GM19438 (cell line): Measurements from ENCODE around the gene PARVB.
"Not testable (repeated sequence)": the region's sequence is repeated elsewhere in the genome, so short reads cannot be mapped to it uniquely, and the experiment has no call there.

Source experiments
- ATAC-seq: cut with Tn5 transposase; IDR thresholded peaks from one replicate; pipeline ENCODE4 v1.9.1; 2021; ENCODE audit warnings: low read depth; ENCODE audit not compliant: unreplicated experiment

PARVB gene

DNA sequence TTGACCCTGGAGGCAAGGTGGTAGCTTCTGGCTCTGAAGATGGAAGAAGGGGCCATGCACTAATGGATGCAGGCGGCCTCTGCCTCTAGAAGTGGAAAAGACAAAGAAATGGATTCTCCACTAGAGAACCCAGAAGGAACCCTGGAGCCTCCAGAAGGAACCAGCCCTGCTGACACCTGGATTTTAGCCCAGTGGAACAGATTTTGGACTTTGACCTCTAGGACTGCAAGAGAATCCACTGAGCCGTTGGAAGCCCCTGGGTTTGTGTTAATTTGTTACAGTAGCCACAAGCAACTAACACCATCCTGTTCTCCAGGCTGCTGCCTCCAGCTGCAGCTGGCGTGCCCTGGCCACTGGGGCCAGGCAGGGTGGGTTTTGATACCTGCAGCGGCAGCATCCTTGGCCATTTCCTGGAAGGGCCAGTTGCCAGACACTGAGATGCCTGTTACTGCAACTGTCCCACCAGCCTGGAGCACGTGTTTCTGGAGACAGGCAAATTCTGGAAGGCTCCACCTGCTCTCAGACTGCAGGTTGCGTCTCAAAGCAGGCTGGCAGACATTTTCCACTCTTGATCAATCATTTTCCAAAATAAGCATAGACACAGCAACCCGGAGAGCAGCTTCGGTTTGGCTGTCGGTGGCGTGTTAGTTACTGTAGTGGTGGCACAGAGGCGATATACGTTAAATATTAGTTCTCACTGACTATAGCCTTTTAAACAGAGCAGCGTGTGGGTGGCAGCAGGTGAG is 79.8 kb downstream of the PARVB start:
- no peak for ATAC-seq

GRCh38 chr22:44107340-44107739 is 83.2 kb downstream of the PARVB start:
- no peak for ATAC-seq

GRCh38 chr22:44108076-44108475 is 84.0 kb downstream of the PARVB start:
- no peak for ATAC-seq

DNA sequence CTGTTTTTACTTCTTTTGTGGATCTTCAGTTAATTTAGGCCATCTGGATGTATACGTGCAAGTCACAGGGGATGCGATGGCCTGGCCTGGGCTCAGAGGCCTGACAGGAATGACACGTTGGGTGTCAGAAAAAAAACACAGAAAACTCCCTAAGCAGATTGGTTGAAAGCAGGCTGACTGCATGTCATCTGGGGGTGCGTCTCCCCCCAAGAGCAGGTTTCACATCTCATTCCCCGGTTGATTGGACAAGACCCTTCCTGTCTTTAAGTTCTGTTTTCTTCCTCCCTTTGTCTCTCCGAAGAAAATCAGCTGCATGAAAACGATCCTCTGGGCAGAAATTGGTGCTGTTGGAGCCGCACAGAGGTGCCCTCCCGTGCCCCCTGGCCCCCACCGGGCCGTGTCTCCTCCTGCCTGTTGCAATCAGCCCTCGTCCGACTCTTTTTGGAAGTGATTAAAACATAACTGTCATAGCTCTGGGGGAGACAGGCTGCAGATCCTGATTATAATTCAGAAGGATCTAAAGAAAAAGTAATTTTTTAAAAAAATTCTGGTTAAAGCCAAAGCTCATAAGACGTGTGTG is 84.8 kb downstream of the PARVB start:
- no peak for ATAC-seq

- no peak for ATAC-seq
Measured at GRCh38 chr22:44109416-44109815, 85.3 kb downstream of the PARVB start.

DNA sequence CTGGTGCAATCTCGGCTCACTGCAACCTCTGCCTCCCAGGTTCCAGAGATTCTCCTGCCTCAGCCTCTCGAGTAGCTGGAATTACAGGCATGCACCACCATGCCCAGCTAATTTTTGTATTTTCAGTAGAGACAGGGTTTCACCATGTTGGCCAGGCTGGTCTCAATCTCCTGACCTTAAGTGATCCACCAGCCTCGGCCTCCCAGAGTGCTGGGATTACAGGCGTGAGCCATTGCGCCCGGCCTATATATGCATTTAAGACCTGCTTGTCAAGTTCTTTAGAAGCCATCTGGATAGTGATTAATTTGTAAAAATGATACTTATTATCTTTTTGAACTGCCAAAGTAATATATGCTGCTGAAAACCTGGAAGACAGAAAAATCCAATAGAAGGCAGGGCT is 86.6 kb downstream of the PARVB start:
- ATAC-seq: not testable (repeated sequence)

- no peak for ATAC-seq
Measured at GRCh38 chr22:44111562-44112155, 87.6 kb downstream of the PARVB start.

- no peak for ATAC-seq
Measured at GRCh38 chr22:44112191-44112590, 88.1 kb downstream of the PARVB start.

DNA sequence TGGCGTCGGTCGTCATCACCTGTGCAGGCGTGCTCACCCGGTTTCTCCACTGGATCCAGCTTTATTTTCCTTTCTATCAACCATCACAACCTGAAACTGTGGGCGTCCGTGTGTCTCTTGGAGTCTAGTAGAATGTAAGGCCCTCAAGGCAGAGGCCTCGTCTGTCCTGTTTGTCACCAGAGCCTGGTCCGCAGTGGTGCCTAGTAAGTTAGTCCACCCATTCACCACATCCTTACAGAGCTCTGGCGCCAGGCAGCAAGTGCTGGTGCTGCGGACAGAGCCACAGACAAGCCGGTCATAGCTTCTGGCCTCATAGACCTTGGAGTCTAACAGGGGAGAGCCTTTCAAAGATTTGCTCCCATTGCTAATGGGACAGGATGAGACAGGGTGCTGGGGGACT is 92.2 kb downstream of the PARVB start:
- ATAC-seq: no peak

- ATAC-seq: no peak
Measured at GRCh38 chr22:44116755-44117684, 92.9 kb downstream of the PARVB start.

- no peak for ATAC-seq
Measured at GRCh38 chr22:44117746-44118145, 93.6 kb downstream of the PARVB start.

- no peak for ATAC-seq
Measured at GRCh38 chr22:44118645-44119315, 94.7 kb downstream of the PARVB start.

GRCh38 chr22:44119669-44120313 is 95.7 kb downstream of the PARVB start:
- no peak for ATAC-seq

DNA sequence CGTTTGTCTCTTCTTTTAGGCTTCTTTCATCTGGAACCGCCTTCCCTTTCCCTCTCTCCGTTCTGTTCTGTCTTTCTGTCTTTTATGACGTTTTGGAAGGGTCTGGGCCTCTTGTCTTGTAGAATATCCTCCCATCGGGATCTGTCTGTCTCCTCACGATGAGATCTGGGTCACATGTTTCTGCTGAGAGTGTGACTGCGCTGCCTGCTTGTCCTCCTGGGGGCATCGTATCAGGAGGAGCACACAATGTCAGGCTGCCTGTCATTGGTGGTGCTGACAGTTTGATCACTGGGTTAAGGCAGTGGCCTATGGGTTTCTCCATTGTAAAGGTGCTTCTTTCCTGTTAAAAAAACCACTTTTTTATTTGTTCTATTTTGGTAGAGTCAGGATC is 96.2 kb downstream of the PARVB start:
- no peak for ATAC-seq

DNA sequence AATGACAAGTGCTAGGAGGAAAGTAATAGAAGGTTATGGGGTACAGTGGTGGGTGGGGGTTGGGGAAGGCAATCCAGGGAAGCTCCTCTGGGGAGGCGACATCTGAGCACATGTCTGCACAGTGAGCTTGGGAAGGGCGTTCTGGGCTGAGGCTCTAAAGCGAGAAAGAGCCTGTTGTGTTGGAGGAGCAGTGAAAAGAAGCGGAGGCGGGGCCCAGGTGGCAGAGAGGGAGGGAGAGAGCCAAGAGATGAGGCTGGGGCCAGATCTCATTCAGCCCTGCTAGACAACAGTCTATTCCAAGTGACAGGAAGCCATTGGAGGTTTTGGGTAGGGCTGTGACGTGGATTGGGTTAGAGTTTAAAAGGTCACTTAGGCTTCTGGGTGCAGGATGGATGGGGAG is 101.3 kb downstream of the PARVB start:
- no peak for ATAC-seq

DNA sequence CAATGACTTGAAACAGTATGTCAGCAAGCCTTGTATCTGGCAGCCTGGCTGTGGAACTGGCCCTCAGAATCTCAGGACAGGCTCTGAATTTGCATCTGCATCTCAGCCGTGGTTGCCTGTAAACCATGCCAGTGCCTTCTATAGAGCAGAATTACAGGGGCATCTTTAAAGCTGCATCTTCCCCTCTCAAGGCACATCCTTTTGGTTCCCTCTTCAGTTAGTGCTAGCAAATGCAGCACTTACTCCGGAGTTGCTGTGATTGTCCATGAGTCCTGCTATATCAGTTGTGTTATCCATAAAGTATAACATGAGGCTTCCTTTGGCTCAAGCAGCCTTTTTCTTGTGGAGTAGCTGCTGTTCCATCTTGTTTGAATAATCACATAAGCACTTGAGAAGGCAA is 102.7 kb downstream of the PARVB start:
- no peak for ATAC-seq

GRCh38 chr22:44127356-44127755 is 103.3 kb downstream of the PARVB start:
- ATAC-seq: no peak

DNA sequence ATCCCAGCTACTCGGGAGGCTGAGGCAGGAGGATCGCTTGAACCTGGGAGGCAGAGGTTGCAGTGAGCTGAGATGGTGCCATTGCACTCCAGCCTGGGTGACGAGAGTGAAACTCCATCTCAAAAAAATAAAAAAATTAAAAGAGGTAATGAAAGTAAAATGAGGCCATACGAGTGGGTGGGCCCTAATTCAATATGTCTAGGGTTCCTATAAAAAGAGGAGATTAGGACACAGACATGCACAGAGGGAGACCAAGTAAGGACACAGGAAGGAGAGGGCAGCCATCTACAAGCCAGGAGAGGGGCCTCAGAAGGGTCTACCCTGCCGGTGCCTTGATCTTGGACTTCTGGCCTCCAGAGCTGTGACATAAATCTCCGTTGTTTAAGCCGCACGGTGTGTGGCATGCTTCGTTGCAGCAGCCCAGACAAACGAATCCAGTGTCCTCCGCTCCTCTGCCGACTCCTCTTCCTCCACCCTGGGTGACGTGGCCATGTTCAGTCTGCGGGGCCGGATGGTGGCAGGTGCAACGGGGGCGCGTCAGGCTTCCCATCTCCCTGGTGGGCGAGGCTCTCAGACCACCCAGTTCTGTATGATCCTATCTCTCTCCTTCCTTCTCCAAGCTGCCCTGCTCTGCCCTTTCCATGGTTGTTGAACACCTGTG is 105.0 kb downstream of the PARVB start:
- ATAC-seq: no peak

DNA sequence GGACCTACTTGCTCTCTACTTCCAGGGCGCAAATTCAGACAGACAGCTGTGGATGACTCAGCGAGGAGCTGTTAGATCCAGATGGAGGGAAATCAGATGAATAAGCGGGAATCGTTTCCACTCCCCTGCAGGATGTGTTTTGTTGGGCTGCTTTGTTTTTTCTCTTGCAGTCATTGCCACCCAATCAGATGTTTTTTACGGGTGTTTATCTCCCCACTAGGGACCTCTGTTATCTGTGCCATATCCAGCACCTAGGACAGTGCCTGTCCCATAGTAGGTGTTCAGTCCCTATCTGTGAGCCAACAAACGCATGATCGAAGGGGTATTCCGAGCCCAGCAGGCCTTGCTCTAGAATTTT is 105.5 kb downstream of the PARVB start:
- ATAC-seq: no peak
